Measurements from ENCODE around the gene RPL39L.

RPL39L gene

DNA sequence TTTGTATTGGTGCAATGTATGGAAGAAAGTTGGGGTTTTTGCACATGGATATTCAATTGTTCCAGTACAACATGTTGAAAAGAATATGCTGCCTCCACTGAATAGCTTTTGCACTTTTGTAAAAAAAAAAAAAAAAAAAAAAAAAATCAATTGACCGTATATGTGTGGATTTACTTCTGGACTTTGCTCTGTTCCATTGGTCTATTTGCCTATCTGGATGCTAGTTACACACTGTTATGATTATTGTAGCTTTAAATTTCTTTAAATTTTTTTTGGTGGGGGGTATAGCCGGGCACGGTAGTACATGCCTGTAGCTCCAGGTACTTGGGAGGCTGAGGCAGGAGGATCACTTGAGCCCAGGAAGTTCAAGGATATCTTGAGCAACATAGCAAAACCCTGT is 52.5 kb downstream of the RPL39L start:
- DNase-seq (ENCODE audit: low read depth, low spot score) = no peak
- in situ Hi-C loops (cut with HindIII; ENCODE audit: low sequenced_read_pairs) = no loop called here
- TF ChIP-seq, protein P1, sequence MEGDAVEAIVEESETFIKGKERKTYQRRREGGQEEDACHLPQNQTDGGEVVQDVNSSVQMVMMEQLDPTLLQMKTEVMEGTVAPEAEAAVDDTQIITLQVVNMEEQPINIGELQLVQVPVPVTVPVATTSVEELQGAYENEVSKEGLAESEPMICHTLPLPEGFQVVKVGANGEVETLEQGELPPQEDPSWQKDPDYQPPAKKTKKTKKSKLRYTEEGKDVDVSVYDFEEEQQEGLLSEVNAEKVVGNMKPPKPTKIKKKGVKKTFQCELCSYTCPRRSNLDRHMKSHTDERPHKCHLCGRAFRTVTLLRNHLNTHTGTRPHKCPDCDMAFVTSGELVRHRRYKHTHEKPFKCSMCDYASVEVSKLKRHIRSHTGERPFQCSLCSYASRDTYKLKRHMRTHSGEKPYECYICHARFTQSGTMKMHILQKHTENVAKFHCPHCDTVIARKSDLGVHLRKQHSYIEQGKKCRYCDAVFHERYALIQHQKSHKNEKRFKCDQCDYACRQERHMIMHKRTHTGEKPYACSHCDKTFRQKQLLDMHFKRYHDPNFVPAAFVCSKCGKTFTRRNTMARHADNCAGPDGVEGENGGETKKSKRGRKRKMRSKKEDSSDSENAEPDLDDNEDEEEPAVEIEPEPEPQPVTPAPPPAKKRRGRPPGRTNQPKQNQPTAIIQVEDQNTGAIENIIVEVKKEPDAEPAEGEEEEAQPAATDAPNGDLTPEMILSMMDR (IDR thresholded peaks at IDR 0.05; ENCODE audit: low read depth, low read length) = no peak
- no peak overlapping the region for H3K4me3 ChIP-seq (ENCODE audit: low read depth, low read length)

- no peak for DNase-seq (ENCODE audit: low read depth, low spot score)
- TF ChIP-seq, protein P1 (IDR thresholded peaks at IDR 0.05; ENCODE audit: low read depth, low read length) = no peak
- in situ Hi-C loops (cut with HindIII; ENCODE audit: low sequenced_read_pairs) = no loop called here
- H3K4me3 ChIP-seq (ENCODE audit: low read depth, low read length) = no peak overlapping the region
Measured at GRCh38 chr3:187085933-187086332, 53.4 kb downstream of the RPL39L start.

- H3K4me3 ChIP-seq (ENCODE audit: low read depth, low read length) = no peak overlapping the region
- no peak for DNase-seq (ENCODE audit: low read depth, low spot score)
- in situ Hi-C loops (cut with HindIII; ENCODE audit: low sequenced_read_pairs) = no loop called here
- TF ChIP-seq, protein P1 (IDR thresholded peaks at IDR 0.05; ENCODE audit: low read depth, low read length) = no peak
Measured at GRCh38 chr3:187085021-187085666, 54.2 kb downstream of the RPL39L start.

GRCh38 chr3:187084580-187084979 is 54.7 kb downstream of the RPL39L start:
- no peak overlapping the region for H3K4me3 ChIP-seq (ENCODE audit: low read depth, low read length)
- in situ Hi-C loops (cut with HindIII; ENCODE audit: low sequenced_read_pairs) = no loop called here
- no peak for DNase-seq (ENCODE audit: low read depth, low spot score)
- TF ChIP-seq, protein P1 (IDR thresholded peaks at IDR 0.05; ENCODE audit: low read depth, low read length) = no peak

DNA sequence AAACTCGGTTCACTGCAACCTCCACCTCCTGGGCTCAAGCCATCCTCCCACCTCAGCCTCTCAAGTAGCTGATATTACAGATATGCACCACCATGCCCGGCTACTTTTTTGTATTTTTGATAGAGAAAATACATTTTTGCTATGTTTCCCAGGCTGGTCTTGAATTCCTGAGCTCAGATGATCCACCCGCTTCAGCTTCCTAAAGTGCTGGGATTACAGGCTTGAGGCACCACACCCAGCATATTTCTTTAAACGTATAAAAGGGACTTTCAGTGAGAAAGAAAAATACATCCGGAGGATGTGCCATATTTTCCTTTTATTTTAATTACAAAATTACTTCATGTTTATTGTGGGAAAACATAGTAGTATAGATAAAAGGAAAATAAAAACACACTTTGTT is 55.2 kb downstream of the RPL39L start:
- no peak overlapping the region for H3K4me3 ChIP-seq (ENCODE audit: low read depth, low read length)
- TF ChIP-seq, protein P1 (IDR thresholded peaks at IDR 0.05; ENCODE audit: low read depth, low read length) = no peak
- in situ Hi-C loops (cut with HindIII; ENCODE audit: low sequenced_read_pairs) = no loop called here
- DNase-seq (ENCODE audit: low read depth, low spot score) = no peak

DNA sequence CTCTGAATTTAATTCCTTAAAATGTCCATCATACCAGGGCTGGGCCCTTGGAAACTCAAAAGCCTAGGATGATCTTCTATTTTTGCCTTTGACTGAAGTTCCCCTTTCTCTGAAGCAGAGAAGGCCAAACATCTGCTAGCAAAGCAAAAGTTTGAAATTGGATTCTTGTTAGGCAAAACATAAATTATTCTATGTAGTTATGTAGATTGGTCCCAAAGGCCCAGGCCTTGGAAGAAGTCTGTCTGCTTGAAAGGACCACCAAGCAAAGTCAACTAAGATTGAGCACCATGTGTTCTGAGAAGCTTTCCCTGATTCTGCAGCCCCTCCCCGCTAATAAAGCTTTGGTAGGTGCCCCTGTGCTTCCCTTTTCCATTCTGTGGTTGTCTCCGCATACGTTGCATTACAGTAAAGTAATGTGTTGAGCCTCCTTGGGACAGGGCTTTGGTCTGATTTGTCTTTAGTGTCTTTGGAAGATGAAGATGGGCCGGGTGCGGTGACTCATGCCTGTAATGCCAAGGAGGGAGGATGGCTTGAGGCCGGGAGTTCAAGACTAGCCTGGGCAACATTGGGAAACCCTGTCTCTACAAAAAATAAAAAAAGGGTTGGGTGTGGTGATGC is 56.4 kb downstream of the RPL39L start:
- in situ Hi-C loops (cut with HindIII; ENCODE audit: low sequenced_read_pairs) = no loop called here
- DNase-seq (ENCODE audit: low read depth, low spot score) = no peak
- TF ChIP-seq, protein P1 (IDR thresholded peaks at IDR 0.05; ENCODE audit: low read depth, low read length) = no peak
- no peak overlapping the region for H3K4me3 ChIP-seq (ENCODE audit: low read depth, low read length)
